ENCODE data around the gene TRPM3.

The TRPM3 gene

DNA sequence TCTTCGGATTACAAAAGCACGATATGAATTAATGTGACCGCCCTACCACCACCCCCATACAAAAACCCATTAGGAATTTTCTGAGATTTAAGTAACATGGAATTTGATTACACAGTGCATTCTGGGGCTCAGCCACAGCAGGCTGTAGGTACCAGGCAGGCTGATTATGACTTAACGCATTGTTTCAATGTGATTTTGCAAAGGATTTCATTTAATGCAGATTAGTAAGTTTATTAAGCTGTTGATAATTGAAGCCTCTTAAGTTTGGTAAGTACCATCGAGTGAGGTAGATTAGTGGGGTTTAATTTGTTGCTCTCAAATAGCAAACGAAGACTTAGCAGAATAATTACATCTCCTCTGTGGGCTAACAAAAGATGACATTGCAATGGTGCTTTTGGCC lies 240.1 kb downstream of the TRPM3 start:
- DNase-seq: no peak

DNA sequence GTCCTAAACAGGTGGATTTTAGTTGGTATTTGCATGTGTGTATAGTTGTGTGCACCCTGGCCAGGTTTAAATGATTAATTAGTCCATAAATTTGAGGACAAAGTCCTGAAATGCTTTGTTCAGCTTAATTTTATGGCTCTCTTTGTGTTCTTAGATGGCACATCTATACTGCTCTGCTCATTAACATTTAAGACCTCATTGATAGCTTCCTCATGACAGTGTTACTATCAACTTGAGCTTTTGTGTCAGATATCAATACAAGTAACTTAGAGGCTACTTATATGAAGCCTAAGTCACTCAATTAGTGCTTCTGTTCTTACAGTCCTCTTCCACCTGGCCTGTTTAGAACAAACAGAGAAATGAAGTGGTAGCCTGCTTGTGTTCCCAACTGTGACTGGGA lies 240.9 kb downstream of the TRPM3 start:
- no peak for DNase-seq

DNA sequence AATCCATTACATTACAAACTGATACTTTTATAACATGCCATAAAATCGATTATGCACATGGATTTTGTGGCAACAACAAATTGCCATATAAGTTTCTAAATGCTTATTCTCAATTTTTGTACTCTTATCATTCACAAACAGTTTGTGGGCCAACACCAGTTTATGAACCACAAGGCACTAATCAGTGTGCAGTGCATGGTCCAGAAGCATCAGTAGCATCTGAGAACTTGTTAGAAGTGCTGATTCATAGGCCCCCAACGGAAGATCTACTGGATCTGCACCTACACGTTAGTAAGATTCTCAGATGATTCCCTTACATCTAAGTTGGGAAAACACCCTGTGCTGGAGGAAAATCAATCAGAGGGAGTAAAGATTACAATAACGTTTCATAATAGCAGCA lies 242.8 kb downstream of the TRPM3 start:
- DNase-seq: no peak

DNA sequence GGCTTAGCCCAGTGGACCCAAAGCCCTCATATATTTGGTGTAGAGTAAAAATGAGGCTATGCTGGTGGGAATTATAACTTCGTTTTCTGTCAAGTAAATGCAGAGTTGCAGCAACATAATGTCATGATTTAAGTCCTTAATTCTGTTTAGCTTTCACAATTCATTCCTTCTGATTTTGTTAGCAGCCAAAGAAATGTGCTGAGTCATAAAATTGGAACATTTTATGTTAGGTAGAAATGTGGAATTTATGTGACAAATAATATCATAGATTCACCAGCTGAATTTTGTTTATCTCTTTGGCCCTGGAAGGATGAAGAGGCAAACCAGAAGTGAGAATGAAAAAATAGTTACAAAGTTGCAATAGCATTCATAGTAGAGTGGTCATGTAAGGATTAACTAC lies 247.0 kb downstream of the TRPM3 start:
- no peak for DNase-seq

DNA sequence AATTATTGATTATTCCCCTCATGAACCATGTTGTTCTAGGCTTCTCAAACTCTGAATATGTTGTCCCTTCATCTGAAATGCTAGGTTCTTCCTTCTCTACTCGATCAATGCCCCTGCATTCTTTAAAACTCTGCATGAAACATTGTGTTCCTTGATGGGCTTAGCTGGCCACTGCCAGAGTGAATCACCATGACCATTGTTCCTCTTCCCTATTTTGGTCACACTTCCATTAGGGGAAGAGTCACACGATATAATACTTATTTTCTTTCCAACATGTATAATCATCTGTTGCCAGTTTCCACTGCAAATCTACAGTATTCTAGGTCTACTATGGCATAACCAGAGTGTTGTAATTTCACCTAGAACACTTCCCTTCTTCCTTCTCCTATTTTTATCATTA lies 247.9 kb downstream of the TRPM3 start:
- DNase-seq: no peak

GRCh38 chr9:70868661-70869652 lies 252.5 kb downstream of the TRPM3 start:
- DNase-seq: no peak

DNA sequence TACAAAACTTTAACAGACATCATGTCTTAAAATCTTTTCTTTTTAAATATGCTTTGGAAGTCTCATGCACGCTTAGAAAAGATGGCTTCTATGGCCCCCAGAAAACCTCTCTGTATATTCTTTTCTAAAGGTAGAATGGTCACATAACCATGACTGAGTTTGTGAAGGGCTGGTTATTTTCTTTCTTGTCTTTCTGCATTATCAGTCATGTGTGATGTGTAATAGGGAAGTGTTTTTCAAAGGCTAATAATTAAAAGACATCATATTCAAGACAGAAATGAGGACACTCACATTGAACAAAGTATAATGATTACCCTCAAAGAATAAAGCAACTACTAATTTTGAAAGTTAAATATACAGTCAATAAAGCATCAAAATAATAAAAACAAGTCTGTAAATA lies 253.4 kb downstream of the TRPM3 start:
- DNase-seq: no peak

GRCh38 chr9:70865471-70865870 lies 255.9 kb downstream of the TRPM3 start:
- DNase-seq: no peak

DNA sequence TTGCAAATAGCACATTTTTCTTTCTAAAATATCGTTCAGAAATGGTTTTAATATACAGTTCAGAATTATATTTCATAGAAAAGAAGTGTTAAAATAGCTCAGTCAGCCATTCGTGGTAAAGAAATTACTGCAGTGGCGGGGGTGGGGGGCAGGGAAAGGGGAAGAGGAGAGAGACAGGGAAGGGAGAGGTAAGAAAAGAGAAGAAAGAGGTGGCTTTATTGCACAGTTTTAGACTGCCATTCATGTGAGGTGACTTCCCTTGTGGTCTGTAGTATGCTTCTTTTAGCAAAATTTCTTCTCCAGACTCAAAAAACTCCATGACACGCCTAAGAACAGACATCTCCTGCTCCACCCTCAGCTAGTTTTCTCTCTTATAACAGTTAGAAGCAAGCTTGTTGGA lies 259.6 kb downstream of the TRPM3 start:
- no peak for DNase-seq

GRCh38 chr9:70861376-70861775 lies 260.0 kb downstream of the TRPM3 start:
- no peak for DNase-seq

- no peak for DNase-seq
Observed at GRCh38 chr9:70859694-70860093, 261.7 kb downstream of the TRPM3 start.

DNA sequence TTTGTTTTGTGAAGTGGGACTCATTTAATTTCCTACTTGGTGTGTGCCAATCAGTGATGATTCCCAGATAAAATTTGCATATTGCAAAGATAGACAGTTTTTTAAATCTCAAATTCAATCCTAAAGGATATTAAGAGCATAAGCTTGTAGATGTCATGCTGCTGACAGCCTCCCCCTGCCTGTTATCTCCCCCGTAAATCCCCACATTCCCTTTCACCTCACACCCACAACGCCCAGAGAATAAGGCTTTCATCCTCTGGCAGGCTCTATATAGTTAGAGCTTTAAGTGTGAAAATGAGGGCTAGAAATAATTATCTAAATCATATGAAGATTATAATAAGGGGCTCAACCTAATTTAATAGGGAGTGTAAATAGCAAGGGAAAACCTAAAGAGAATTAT lies 265.0 kb downstream of the TRPM3 start:
- DNase-seq: no peak

GRCh38 chr9:70852711-70853240 lies 268.6 kb downstream of the TRPM3 start:
- no peak for DNase-seq

DNA sequence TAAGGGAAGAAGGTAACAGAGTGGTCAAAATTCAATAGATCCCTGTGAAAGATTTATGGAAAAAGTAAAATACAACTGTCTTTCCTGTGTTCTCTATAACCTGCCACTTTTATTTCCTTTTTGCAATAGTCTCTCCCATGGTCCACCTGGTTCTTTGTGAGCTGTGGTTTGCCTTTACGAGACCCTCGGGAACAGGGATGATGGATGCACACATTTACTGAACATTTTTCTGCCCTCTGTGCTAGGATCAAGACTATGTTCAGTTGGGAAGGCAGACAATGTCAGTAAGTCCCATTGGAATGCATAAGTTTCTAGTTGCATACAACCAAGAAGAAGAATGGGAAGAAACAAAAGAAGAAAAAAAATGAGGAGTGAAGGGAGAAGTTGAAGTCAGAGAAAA lies 281.2 kb downstream of the TRPM3 start:
- DNase-seq: no peak

GRCh38 chr9:70835323-70835722 lies 286.1 kb downstream of the TRPM3 start:
- no peak for DNase-seq

DNA sequence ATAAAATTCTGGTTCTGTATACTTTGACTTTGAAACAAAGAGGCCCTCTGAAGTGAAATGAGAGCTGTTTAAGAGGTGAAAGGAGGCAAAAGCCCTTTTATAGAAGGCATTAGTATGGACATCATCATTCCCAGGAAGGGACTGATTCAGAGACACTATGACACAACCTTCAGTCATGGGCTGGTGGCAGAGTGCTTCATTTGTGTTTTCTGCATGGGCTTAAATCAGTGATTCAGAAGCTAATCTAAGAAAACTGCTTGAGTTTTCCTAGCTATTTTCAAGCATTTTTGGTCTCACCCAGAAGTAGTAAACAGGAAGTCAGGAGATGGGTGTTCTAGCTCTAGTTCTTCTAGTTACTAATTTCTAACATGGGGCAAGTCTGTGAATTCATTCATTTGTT lies 288.9 kb downstream of the TRPM3 start:
- no peak for DNase-seq

GRCh38 chr9:70830618-70831017 lies 290.8 kb downstream of the TRPM3 start:
- no peak for DNase-seq

GRCh38 chr9:70829591-70830265 lies 291.7 kb downstream of the TRPM3 start:
- no peak for DNase-seq

DNA sequence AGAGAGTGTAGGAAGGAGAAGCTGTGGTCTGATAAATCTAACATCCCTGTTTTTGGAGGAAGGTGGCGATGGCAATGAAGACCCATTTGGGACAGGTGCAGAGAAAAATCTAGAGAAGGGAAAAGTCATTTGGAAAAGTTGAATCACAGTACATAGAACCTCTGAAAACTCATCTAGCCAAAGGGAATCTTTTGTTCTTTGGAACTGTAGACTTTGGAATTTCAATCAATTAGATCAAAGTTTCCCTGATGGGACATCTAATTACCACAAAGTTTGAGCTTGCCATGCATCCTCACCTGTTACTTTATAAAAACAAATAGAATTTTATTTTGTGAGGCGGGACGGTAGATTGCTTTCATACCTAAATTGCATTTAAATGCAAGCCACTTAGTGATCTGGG lies 294.9 kb downstream of the TRPM3 start:
- DNase-seq: no peak

- DNase-seq: no peak
Observed at GRCh38 chr9:70823284-70823683, 298.1 kb downstream of the TRPM3 start.

GRCh38 chr9:70817311-70817710 lies 304.1 kb downstream of the TRPM3 start:
- DNase-seq: no peak

DNA sequence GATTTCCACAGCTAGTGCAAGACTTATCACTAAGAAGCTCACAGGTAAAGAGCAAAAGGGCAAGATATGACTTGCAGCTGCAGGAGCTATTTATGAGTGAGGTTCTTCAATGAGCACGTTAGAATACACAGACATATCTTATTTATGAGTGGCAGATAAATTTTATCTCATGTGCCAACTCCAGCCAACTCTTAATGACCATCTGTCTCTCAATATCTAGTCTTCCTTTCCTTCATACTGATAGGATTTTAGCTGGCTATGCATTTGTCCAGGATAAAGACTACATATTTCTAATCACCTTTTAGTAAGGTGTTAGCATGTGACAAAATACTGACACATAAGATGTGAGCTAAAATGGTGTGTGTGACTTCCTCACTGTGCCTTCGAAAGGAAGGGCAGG lies 304.5 kb downstream of the TRPM3 start:
- DNase-seq: no peak

GRCh38 chr9:70816316-70816715 lies 305.1 kb downstream of the TRPM3 start:
- no peak for DNase-seq

DNA sequence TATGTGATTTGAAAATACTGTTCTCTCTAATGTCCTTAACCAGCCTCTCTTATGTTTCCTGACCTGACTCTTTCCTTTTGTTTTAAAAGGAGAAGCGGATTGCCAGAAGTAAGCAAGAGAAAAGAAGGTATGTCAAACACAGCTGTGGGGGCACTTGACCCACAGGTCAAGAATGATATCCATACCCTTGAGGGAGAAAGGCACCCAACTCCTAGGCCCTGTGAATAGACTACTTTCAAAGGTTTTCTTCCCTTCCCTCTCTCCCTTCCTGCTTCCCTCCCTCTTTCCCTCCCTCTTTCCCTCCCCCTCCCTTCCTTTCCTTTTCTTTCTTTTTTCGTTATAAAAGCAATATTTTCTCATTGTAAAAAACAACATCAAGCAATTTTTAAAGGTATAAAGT lies 306.8 kb downstream of the TRPM3 start:
- no peak for DNase-seq

All from DMS153 (cell line).